ENCODE results near the gene ZDHHC8.

The ZDHHC8 gene

GRCh38 chr22:20183101-20183500 lies 51.5 kb downstream of the ZDHHC8 start:
- DNase-seq (ENCODE audit: low spot score), result no peak
- H3K4me3 ChIP-seq, result no peak overlapping the region
- no peak overlapping the region for H3K27ac ChIP-seq
- TF ChIP-seq, protein P1, sequence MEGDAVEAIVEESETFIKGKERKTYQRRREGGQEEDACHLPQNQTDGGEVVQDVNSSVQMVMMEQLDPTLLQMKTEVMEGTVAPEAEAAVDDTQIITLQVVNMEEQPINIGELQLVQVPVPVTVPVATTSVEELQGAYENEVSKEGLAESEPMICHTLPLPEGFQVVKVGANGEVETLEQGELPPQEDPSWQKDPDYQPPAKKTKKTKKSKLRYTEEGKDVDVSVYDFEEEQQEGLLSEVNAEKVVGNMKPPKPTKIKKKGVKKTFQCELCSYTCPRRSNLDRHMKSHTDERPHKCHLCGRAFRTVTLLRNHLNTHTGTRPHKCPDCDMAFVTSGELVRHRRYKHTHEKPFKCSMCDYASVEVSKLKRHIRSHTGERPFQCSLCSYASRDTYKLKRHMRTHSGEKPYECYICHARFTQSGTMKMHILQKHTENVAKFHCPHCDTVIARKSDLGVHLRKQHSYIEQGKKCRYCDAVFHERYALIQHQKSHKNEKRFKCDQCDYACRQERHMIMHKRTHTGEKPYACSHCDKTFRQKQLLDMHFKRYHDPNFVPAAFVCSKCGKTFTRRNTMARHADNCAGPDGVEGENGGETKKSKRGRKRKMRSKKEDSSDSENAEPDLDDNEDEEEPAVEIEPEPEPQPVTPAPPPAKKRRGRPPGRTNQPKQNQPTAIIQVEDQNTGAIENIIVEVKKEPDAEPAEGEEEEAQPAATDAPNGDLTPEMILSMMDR (IDR thresholded peaks at IDR 0.05), result no peak

GRCh38 chr22:20183823-20184222 lies 52.2 kb downstream of the ZDHHC8 start:
- TF ChIP-seq, protein P1 (IDR thresholded peaks at IDR 0.05), result no peak
- Histone ChIP-seq H3K27ac (no peak overlapping the region), H3K4me3 (no peak overlapping the region)
- DNase-seq (ENCODE audit: low spot score), result no peak

DNA sequence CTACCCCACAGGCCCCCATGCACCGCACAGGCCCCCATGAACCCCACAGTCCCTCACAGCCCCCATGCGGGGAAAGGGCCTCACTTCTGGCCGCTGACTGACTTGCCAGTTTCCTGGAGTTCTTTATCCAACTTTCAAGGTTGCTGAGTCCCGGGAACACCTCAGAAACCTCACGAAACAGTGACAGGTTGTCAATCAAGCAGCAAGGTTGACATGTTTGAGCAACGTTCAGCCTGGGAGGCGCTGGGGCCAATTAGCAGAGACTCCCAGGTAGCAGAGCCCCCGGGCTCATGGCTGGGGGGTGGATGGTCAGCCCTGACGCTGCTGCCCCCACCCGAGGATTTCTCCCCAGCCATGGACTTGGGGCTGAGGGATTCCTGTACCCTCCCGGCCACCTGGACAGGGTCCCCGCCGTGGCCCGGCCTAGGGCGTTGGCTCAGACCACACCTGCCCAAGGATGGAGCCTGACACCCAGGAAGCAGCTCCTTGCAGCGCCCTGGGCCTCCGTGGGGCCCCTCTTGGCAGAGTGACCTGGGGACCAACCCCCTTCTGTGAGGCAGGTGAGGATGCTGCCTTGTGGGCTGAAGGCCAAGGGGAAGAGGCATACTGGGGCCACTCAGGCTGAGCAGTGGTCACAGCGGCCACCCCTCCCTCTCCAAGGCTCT lies 53.0 kb downstream of the ZDHHC8 start:
- TF ChIP-seq, protein P1 (IDR thresholded peaks at IDR 0.05), result no peak
- Histone ChIP-seq H3K4me3 (no peak overlapping the region), H3K27ac (no peak overlapping the region)
- no peak for DNase-seq (ENCODE audit: low spot score)

- Histone ChIP-seq H3K4me3 (no peak overlapping the region), H3K27ac (no peak overlapping the region)
- TF ChIP-seq, protein P1 (IDR thresholded peaks at IDR 0.05), result no peak
- DNase-seq (ENCODE audit: low spot score), result no peak
These were observed 54.1 kb downstream of the ZDHHC8 start for GRCh38 chr22:20185750-20186149.

DNA sequence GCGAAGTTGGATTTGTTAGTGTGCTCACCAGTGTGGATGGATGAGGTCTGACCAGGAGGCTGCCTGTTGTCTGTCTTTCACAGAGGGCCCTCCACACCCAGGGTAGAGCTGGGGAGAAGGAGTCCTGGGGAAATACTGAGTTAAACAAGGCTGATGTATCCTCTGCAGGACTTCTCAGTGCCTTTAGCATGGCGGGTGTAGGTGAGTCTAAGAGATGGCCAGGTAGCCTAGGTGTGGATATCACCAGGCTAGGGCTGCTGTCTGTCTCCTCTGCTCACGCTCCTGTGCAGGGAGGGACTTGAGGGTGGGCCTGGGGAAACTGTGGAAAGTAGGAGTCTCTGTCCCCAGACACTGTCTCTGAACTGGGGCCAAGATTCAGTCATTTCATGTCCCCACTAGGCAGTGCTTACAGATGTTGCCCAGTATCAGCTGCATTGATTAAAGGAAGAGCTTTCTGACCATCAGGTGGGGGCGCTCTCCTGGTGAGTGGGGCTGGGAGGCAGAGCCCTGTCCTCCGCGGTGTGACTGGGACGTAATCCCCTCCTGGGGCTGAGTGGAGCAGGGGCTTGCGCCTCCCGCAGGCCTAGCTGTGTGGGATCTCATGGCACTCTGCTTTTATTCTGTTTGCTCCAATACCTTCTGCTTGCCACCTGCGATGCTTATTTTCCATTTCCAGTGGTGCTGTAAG lies 54.7 kb downstream of the ZDHHC8 start:
- no peak for DNase-seq (ENCODE audit: low spot score)
- H3K4me3 ChIP-seq, result no peak overlapping the region
- TF ChIP-seq, protein P1 (IDR thresholded peaks at IDR 0.05), result no peak
- no peak overlapping the region for H3K27ac ChIP-seq

GRCh38 chr22:20186871-20187546 lies 55.4 kb downstream of the ZDHHC8 start:
- no peak for DNase-seq (ENCODE audit: low spot score)
- Histone ChIP-seq H3K27ac (no peak overlapping the region), H3K4me3 (no peak overlapping the region)
- TF ChIP-seq, protein P1 (IDR thresholded peaks at IDR 0.05), result no peak

Measured in coronary artery (tissue), 2 donors.